ENCODE results near the gene GALNTL6.
"Not testable (repeated sequence)": the region's sequence is repeated elsewhere in the genome, so short reads cannot be mapped to it uniquely, and the experiment has no call there.

Gene GALNTL6

GRCh38 chr4:172977491-172978041 is 1164.4 kb downstream of the GALNTL6 start:
- not testable (repeated sequence) for DNase-seq (ENCODE audit: low read depth in 2 of 3, low spot score in 2 of 3)

GRCh38 chr4:172978848-172979247 is 1165.6 kb downstream of the GALNTL6 start:
- no peak for DNase-seq (ENCODE audit: low read depth in 2 of 3, low spot score in 2 of 3)

- no peak for DNase-seq (ENCODE audit: low read depth in 2 of 3, low spot score in 2 of 3)
These were observed 1166.1 kb downstream of the GALNTL6 start for GRCh38 chr4:172979332-172979731.

GRCh38 chr4:172980219-172980618 is 1167.0 kb downstream of the GALNTL6 start:
- no peak for DNase-seq (ENCODE audit: low read depth in 2 of 3, low spot score in 2 of 3)

GRCh38 chr4:172982151-172982590 is 1169.0 kb downstream of the GALNTL6 start:
- no peak for DNase-seq (ENCODE audit: low read depth in 2 of 3, low spot score in 2 of 3)

GRCh38 chr4:172983014-172983413 is 1169.8 kb downstream of the GALNTL6 start:
- no peak for DNase-seq (ENCODE audit: low read depth in 2 of 3, low spot score in 2 of 3)

GRCh38 chr4:172983631-172984030 is 1170.4 kb downstream of the GALNTL6 start:
- DNase-seq (ENCODE audit: low read depth in 2 of 3, low spot score in 2 of 3): no peak

- no peak for DNase-seq (ENCODE audit: low read depth in 2 of 3, low spot score in 2 of 3)
These were observed 1172.3 kb downstream of the GALNTL6 start for GRCh38 chr4:172985552-172985951.

- no peak for DNase-seq (ENCODE audit: low read depth in 2 of 3, low spot score in 2 of 3)
These were observed 1172.9 kb downstream of the GALNTL6 start for GRCh38 chr4:172986114-172986513.

- DNase-seq (ENCODE audit: low read depth in 2 of 3, low spot score in 2 of 3): no peak
These were observed 1177.0 kb downstream of the GALNTL6 start for GRCh38 chr4:172989984-172990820.

GRCh38 chr4:172992648-172993378 is 1179.6 kb downstream of the GALNTL6 start:
- no peak for DNase-seq (ENCODE audit: low read depth in 2 of 3, low spot score in 2 of 3)

- DNase-seq (ENCODE audit: low read depth in 2 of 3, low spot score in 2 of 3): no peak
These were observed 1182.0 kb downstream of the GALNTL6 start for GRCh38 chr4:172995161-172995560.

GRCh38 chr4:172995704-172996103 is 1182.5 kb downstream of the GALNTL6 start:
- DNase-seq (ENCODE audit: low read depth in 2 of 3, low spot score in 2 of 3): no peak

- no peak for DNase-seq (ENCODE audit: low read depth in 2 of 3, low spot score in 2 of 3)
These were observed 1183.5 kb downstream of the GALNTL6 start for GRCh38 chr4:172996571-172997216.

GRCh38 chr4:172997217-172997609 is 1184.0 kb downstream of the GALNTL6 start:
- no peak for DNase-seq (ENCODE audit: low read depth in 2 of 3, low spot score in 2 of 3)

GRCh38 chr4:172997856-172998255 is 1184.7 kb downstream of the GALNTL6 start:
- no peak for DNase-seq (ENCODE audit: low read depth in 2 of 3, low spot score in 2 of 3)

GRCh38 chr4:172998527-172999469 is 1185.6 kb downstream of the GALNTL6 start:
- DNase-seq (ENCODE audit: low read depth in 2 of 3, low spot score in 2 of 3): no peak

- DNase-seq (ENCODE audit: low read depth in 2 of 3, low spot score in 2 of 3): no peak
These were observed 1188.4 kb downstream of the GALNTL6 start for GRCh38 chr4:173001571-173001970.

GRCh38 chr4:173002830-173003561 is 1189.8 kb downstream of the GALNTL6 start:
- no peak for DNase-seq (ENCODE audit: low read depth in 2 of 3, low spot score in 2 of 3)
